ENCODE measurements around the gene MYH9. TPM values are rescaled to one million over a fixed set of nuclear protein-coding genes. Genes with fewer than 3 reads are reported as not detected.

MYH9 gene
- polyA plus RNA-seq, 3 donors = 247 to 318 (median 290) TPM

GRCh38 chr22:36233796-36234195 is 154.0 kb downstream of the MYH9 start:
- no peak for DNase-seq (ENCODE audit: extremely low read depth in 1 of 11, low read depth in 9 of 11, low spot score in 4 of 11)

- DNase-seq (ENCODE audit: extremely low read depth in 1 of 11, low read depth in 9 of 11, low spot score in 4 of 11) = no peak
Observed at GRCh38 chr22:36232715-36233401, 154.9 kb downstream of the MYH9 start.

Other genes starting within 250 kb of the MYH9 start
- 10 to 100 TPM; 13.8 to 16.6 (median 14.7) TPM for gene APOL3, start 227.2 kb downstream of the MYH9 start, polyA plus RNA-seq (ENCODE audit: insufficient read length in 3 of 3)
- gene APOL4, start 186.2 kb downstream of the MYH9 start, polyA plus RNA-seq (ENCODE audit: insufficient read length in 3 of 3) = 10 to 100 TPM in 2 of 3 donors, 1 to 10 TPM in 1; 4.6 to 11.3 (median 10.7) TPM
- gene APOL2, start 148.4 kb downstream of the MYH9 start, polyA plus RNA-seq (ENCODE audit: insufficient read length in 3 of 3) = 10 to 100 TPM; 24.8 to 45.4 (median 28.7) TPM
- 10 to 100 TPM in 1 of 3 donors, 1 to 10 TPM in 2; 7.2 to 13.9 (median 9.2) TPM for gene APOL1, start 134.8 kb downstream of the MYH9 start, polyA plus RNA-seq (ENCODE audit: insufficient read length in 3 of 3)
- gene TXN2, start 93.7 kb upstream of the MYH9 start, polyA plus RNA-seq (ENCODE audit: insufficient read length in 3 of 3) = 100 to 1,000 TPM; 119 to 138 (median 123) TPM
- gene FOXRED2, start 119.1 kb upstream of the MYH9 start, polyA plus RNA-seq (ENCODE audit: insufficient read length in 3 of 3) = 10 to 100 TPM; 23.4 to 29.7 (median 26.2) TPM
- 100 to 1,000 TPM; 268 to 294 (median 283) TPM for gene EIF3D, start 141.2 kb upstream of the MYH9 start, polyA plus RNA-seq (ENCODE audit: insufficient read length in 3 of 3)

Measured in renal cortex interstitium (tissue), 11 donors.